IMR-90 (cell line): ENCODE results near the gene MZB1.

ENCODE experiments used
- BHLHE40 ChIP-seq: fragments of 150-350 bp; IDR thresholded peaks from 2 replicates; pipeline ENCODE4 v1.6.1; 2016; ENCODE audit warnings: mild to moderate bottlenecking, low read depth, low read length
- CEBPB ChIP-seq: IDR thresholded peaks from 2 replicates; pipeline ENCODE4 v1.6.1; 2012; ENCODE audit warnings: low read depth, low read length, improper control_type of control experiment
- CHD1 ChIP-seq: IDR thresholded peaks from 2 replicates; pipeline ENCODE4 v1.6.1; 2012; ENCODE audit warnings: low read depth, low read length, improper control_type of control experiment
- CTCF ChIP-seq: conservative IDR thresholded peaks from 2 replicates; pipeline ENCODE4 v1.5.1; 2012; ENCODE audit warnings: mild to moderate bottlenecking, low read depth, low read length, improper control_type of control experiment
- ELK1 ChIP-seq: fragments of 150-350 bp; IDR thresholded peaks from 2 replicates; pipeline ENCODE4 v1.6.1; 2016; ENCODE audit warnings: low read depth, mild to moderate bottlenecking, low read length, moderate library complexity, borderline replicate concordance
- FOS ChIP-seq: fragments of 150-350 bp; IDR thresholded peaks from 2 replicates; pipeline ENCODE4 v1.6.1; 2016; ENCODE audit warnings: low read depth, low read length
- MAFK ChIP-seq: IDR thresholded peaks from 2 replicates; pipeline ENCODE4 v1.6.1; 2012; ENCODE audit warnings: low read depth, low read length, improper control_type of control experiment
- MAZ ChIP-seq: IDR thresholded peaks from 2 replicates; pipeline ENCODE4 v1.6.1; 2012; ENCODE audit warnings: low read depth, mild to moderate bottlenecking, low read length, improper control_type of control experiment, moderate library complexity, borderline replicate concordance
- MXI1 ChIP-seq: IDR thresholded peaks from 2 replicates; pipeline ENCODE4 v1.6.1; 2012; ENCODE audit warnings: low read depth, mild to moderate bottlenecking, low read length, moderate library complexity, borderline replicate concordance
- POLR2A ChIP-seq: IDR thresholded peaks from 2 replicates; pipeline ENCODE4 v1.6.1; 2012; ENCODE audit warnings: mild to moderate bottlenecking, low read depth, low read length
- RAD21 ChIP-seq: IDR thresholded peaks from 2 replicates; pipeline ENCODE4 v1.6.1; 2012; ENCODE audit warnings: low read length, improper control_type of control experiment
- SMC3 ChIP-seq: fragments of 150-350 bp; IDR thresholded peaks from 2 replicates; pipeline ENCODE4 v1.6.1; 2016; ENCODE audit warnings: low read depth, mild to moderate bottlenecking, antibody characterized with exemption, low read length, moderate library complexity
- USF2 ChIP-seq: fragments of 150-350 bp; IDR thresholded peaks from 2 replicates; pipeline ENCODE4 v1.6.1; 2017; ENCODE audit warnings: mild to moderate bottlenecking, antibody characterized with exemption, low read length, low read depth

- TF ChIP-seq SMC3 (no peak), CTCF (no peak), POLR2A (no peak), BHLHE40 (no peak), MXI1 (no peak), RAD21 (no peak), CEBPB (no peak), USF2 (no peak), FOS (no peak), CHD1 (no peak), MAZ (no peak), MAFK (no peak), ELK1 (no peak)
These were observed at the start of gene MZB1 for GRCh38 chr5:139389701-139390638.
